NK-92 treated with Interleukin-12 subunit alpha and Interleukin-12 subunit beta, amount 100 ng/mL, for 24 hours (cell line): ENCODE results near the gene KLHDC9.
A peak's percentile ranks its signal among the peaks of the same experiment; 100 is the strongest.

ENCODE experiments used
- DNase-seq: peaks from one replicate; lab custom pipeline; 2025; lab: John Stamatoyannopoulos, UW

KLHDC9 gene

DNA sequence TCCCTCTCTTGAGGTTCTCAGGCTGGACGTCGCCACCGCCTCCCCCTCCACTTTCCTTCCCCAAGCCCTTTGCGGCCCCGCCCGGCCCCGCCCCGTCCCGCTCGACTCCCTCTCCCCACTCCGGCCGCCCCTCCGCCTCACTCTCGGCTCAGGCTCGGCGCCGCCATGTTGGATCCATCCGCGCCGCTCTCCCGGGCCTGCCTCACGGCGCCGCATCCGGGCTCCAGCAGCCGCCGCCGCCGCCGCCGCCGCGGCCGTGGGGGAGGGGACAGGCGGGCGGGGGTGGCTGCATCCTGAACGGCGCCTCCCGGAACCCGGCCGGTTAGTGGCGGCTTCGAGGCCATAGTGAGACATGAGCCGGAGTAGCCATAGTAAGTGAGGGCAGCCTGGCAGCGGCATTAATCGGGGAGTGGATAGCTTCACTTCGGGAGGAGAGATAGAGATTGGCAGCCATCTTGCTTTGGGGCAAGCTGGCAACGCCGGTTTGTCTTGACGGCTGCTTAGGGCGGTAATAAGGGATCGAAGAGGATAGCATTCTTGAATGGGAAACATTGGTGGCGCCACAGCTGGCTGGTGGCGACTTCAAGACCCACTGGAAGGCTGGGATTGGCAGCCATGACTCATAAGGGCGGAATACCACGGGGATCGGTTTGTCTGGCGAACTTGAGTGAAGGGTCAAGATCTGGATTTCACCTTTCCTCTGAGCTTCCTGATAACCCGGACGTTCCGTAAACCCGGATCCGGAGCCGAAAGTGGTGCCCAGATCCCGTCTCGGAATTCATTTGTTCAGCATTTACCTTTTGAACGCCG is 34.5 kb downstream of the KLHDC9 start, which contains the start of gene DEDD:
TSS of gene DEDD (minus strand) at position 258 of the 810 bp plus-strand sequence. CDS start 8,205 bp downstream, outside the sequence.
- DNase-seq: peak; percentile 78

DNA sequence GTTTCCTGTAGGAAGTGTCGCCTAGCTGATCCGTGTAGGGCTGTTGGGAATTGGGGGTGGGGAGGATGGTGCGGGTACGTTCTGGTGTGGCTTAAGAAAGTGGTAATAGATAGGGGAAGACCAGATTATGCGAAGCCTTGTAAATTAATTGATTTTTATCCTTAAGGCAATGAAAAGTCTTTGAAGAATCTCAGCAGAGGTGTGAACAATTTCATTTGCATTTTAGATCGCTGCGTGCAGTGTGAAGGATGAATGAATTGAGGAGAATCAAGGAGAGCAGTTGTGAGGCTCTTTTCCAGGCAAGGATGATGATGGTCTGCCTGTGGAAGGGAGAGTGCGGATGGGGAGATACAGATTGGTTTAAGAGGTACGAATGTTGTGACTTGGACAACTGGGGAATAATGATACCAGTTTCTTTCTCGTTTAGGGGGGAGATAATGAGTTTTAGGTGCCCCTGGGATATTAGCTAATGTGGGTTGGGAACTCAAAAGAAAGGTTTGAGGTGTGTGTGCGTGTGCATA is 35.1 kb downstream of the KLHDC9 start:
- DNase-seq: no peak

DNA sequence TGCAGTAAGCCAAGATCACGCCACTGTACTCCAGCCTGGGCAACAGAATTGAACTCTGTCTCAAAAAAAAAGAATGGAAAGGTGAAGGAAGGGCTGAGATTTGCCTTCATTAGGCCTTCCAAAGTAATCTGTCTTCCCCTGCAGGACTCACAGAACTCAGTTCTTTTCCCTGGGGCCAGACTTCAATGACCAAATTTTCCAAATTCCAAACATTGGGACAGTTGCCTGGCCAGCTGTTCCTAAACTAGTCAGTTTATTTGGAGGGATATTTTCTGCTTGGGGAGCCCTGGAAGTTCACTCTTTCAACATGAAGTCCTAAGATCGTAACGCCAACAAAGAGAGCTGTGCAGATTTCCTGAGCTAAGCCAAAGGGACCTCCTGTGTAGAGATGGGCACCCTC is 39.7 kb downstream of the KLHDC9 start:
- no peak for DNase-seq

DNA sequence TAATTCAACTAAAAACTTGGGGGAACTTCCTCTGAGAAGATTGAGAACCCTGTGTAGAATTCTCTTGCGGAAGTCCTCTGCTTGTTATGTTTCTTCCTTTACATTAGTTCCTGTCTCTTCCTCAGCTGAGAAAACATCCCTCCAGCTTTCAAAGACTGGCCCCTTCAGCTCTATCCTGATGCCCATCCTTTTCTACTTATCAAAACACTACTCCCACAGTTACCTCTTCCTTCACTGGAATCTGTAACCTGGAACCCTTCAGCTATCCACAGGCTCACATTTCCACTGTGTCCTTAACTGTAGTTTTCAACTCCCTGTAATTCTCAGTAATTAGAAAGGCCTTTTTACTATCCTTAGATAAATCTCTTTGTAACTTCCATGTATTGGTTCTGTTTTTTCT is 40.3 kb downstream of the KLHDC9 start:
- DNase-seq: no peak

DNA sequence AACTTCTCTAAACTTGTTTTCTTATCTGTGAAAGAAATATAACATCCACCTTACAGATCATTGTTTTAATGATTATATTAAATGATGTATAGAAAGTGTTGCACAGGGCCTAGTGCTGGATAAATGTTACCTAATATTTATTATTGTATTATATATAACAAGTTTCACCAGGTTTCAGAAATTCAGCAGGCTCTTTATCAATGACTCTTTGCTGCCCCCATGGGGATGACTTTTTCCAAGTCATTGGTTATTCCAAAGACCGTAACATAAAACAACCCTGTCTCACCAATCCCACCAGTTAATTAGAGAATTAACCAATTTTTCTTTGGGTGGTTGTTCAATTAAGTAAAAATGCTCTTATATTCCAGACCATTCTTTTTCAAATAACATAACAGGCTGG is 41.6 kb downstream of the KLHDC9 start:
- peak; percentile 13 for DNase-seq

DNA sequence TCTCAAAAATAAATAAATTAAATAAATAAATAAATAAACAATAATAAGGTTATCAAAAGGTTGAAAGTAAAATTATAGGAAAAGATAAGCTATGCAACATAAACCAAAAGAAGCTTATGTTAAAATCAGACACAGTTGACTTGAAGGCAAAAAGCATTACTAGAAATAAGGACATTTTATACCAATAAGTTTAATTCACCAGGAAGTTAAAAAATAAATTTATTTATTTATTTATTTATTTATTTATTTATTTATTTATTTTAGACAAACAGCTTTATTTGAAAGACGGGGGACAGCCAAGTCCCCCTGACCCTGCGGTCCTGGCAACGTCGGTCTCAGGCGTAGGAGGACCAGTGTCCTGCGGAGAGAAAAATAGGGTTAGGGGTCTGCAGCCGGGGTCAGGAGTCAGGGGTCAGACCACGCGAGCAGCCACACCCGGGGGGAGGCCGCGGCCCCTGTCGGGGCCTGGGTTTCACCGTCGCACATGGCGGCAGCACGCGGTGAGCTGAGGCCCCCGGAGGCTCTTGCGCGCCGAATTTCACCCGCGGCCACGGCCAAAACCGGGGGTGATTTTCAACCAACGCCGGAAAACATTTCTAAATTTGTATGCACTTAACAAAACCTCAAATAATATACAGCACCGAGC is 42.7 kb downstream of the KLHDC9 start:
- no peak for DNase-seq

DNA sequence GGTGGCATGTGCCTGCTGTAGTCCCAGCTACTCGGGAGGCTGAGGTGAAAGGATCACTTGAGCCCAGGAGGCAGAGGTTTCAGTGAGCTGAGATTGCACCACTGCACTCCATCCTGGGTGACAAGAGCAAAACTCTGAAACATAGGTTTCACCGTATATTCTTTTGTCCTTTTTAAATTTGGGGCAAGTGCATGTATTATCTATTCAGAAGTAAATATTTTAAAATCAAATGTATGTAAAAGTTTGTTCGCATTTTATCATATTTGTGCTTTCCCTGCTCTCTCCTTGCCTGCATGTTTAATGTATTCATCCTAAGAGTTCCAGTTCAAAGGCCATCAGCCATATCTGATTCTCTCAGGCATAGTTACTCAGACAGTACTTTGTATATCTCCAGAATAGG is 47.7 kb downstream of the KLHDC9 start:
- DNase-seq: no peak
